K562 (cell line): ENCODE data around the gene TGFBR1. TPM values are rescaled to one million over a fixed set of nuclear protein-coding genes. Genes with fewer than 3 reads are reported as not detected.

Source experiments
- HMG20B ChIP-seq: fragments of 250-450 bp; sonication (Bioruptor Pico); IDR thresholded peaks from 2 replicates; pipeline ENCODE4 v1.5.0; 2021; ENCODE audit warnings: mild to moderate bottlenecking
- MECOM ChIP-seq: fragments of 250-450 bp; sonication (Bioruptor Pico); IDR thresholded peaks from 2 replicates; pipeline ENCODE4 v1.8.0; 2022; ENCODE audit warnings: inconsistent platforms
- RBM22 ChIP-seq: fragments of 200-400 bp; formaldehyde crosslinking; IDR thresholded peaks from 2 replicates; pipeline ENCODE4 v1.6.1; 2018; ENCODE audit warnings: low read length, low read depth; ENCODE audit not compliant: poor library complexity, severe bottlenecking
- SMARCB1 ChIP-seq: IDR thresholded peaks from 2 replicates; pipeline ENCODE4 v1.6.1; 2011; ENCODE audit warnings: improper control_type of control experiment, low read depth; ENCODE audit not compliant: insufficient read length
- UBTF ChIP-seq, 2 experiments: IDR thresholded peaks; 2 replicates each; pipeline ENCODE4 v1.6.1; 2012; ENCODE audit warnings: improper control_type of control experiment in 2 of 2, low read depth in 2 of 2, low read length in 2 of 2, borderline replicate concordance in 1 of 2
- ZBTB40 ChIP-seq, 2 experiments: fragments of 450-650 bp in 1 of 2; sonication (generic) in 1 of 2; formaldehyde crosslinking in 1 of 2; IDR thresholded peaks; 2 replicates each; pipeline versions ENCODE4 v1.7.1 to v1.9.0; 2016 to 2022; ENCODE audit warnings: inconsistent platforms in 1 of 2, mild to moderate bottlenecking in 1 of 2, missing genetic modification reagents in 1 of 2
- ZNF24 ChIP-seq: fragments of 450-650 bp; IDR thresholded peaks from 2 replicates; pipeline ENCODE4 v1.6.1; 2016
- polyA plus RNA-seq, 8 experiments: library from polyadenylated mRNA; depleted of rRNA in 4 of 8; stranded (reverse) in 5 of 8; unstranded in 3 of 8; fragments of >200 nt; fragmentation: Nextera tagmentation in 2 of 8; fragmentation: Illumina TruSeq in 1 of 8; extraction: Ambion mirVana in 2 of 8; extraction: Trizol in 1 of 8; gene quantifications; 2 replicates each; pipeline versions ENCODE4 v1.2.1 to v1.2.3, GENCODE V29; 2011 to 2014; ENCODE audit warnings: inconsistent platforms in 1 of 8, missing spikeins in 1 of 8
- total RNA-seq, 7 experiments: library from RNA; depleted of rRNA in 6 of 7; stranded (reverse); fragments of >200 nt in 6 of 7; fragmentation: Illumina TruSeq in 2 of 7; extraction: Trizol in 2 of 7; gene quantifications; 2 replicates each; pipeline versions ENCODE4 v1.2.1 to v1.2.3, GENCODE V29; 2011 to 2021; ENCODE audit warnings: low replicate concordance in 1 of 7
- TF ChIP-seq, protein P1 (sequence below): fragments of 450-650 bp; IDR thresholded peaks from 2 replicates; pipeline ENCODE4 v1.6.1; 2017; ENCODE audit warnings: mild to moderate bottlenecking, moderate library complexity
- TF ChIP-seq, protein P2 (sequence below): fragments of 450-650 bp; IDR thresholded peaks from 2 replicates; pipeline ENCODE4 v1.6.1; 2016; ENCODE audit warnings: mild to moderate bottlenecking

TGFBR1 gene
- total and polyA plus RNA-seq, 9 of the 15 experiments (the other 6 are each of a cell fraction or from before 2014, with no cell fraction given) = 15.5 to 62.4 (median 42.7) TPM

GRCh38 chr9:99184475-99185347 lies 79.8 kb downstream of the TGFBR1 start (continued):
- TF ChIP-seq, protein P1, sequence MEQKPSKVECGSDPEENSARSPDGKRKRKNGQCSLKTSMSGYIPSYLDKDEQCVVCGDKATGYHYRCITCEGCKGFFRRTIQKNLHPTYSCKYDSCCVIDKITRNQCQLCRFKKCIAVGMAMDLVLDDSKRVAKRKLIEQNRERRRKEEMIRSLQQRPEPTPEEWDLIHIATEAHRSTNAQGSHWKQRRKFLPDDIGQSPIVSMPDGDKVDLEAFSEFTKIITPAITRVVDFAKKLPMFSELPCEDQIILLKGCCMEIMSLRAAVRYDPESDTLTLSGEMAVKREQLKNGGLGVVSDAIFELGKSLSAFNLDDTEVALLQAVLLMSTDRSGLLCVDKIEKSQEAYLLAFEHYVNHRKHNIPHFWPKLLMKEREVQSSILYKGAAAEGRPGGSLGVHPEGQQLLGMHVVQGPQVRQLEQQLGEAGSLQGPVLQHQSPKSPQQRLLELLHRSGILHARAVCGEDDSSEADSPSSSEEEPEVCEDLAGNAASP = no peak
- TF ChIP-seq SMARCB1 = no peak
- TF ChIP-seq HMG20B (CRISPR knock-in tag) = no peak
- no peak; the same call in 1 of the 2 replicates for TF ChIP-seq ZNF24
- no peak for TF ChIP-seq RBM22
- TF ChIP-seq MECOM (CRISPR knock-in tag) = no peak
- TF ChIP-seq UBTF (IDR thresholded peaks at IDR 0.05; ENCODE audit: borderline replicate concordance in 1 of 2, low read depth in 2 of 2, low read length in 2 of 2) = no peak
- TF ChIP-seq, protein P2, sequence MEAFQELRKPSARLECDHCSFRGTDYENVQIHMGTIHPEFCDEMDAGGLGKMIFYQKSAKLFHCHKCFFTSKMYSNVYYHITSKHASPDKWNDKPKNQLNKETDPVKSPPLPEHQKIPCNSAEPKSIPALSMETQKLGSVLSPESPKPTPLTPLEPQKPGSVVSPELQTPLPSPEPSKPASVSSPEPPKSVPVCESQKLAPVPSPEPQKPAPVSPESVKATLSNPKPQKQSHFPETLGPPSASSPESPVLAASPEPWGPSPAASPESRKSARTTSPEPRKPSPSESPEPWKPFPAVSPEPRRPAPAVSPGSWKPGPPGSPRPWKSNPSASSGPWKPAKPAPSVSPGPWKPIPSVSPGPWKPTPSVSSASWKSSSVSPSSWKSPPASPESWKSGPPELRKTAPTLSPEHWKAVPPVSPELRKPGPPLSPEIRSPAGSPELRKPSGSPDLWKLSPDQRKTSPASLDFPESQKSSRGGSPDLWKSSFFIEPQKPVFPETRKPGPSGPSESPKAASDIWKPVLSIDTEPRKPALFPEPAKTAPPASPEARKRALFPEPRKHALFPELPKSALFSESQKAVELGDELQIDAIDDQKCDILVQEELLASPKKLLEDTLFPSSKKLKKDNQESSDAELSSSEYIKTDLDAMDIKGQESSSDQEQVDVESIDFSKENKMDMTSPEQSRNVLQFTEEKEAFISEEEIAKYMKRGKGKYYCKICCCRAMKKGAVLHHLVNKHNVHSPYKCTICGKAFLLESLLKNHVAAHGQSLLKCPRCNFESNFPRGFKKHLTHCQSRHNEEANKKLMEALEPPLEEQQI = no peak
- TF ChIP-seq ZBTB40 (IDR thresholded peaks at IDR 0.05) = no peak
- no peak for TF ChIP-seq ZBTB40 (CRISPR knock-in tag; IDR thresholded peaks at IDR 0.05)
